ENCODE data around the gene LMAN2L. TPM values are rescaled to one million over a fixed set of nuclear protein-coding genes. Genes with fewer than 3 reads are reported as not detected.
A peak's percentile ranks its signal among the peaks of the same experiment; 100 is the strongest.

LMAN2L gene
- total and polyA plus RNA-seq, 8 donors = 1.4 to 17.1 (median 6.0) TPM

- Histone ChIP-seq H3K4me3 (no peak overlapping the region), H3K4me1 (peaks cover 39 to 54% (median 50%) of the 10 kb centered on the region in 4 donors), H3K27ac (peak overlapping the region in 1 of 5 donors; percentile 88), H3K9me3 (no peaks in the 10 kb centered on the region), H3K36me3 (no peaks in the 10 kb centered on the region), H3K27me3 (no peaks in the 10 kb centered on the region)
- WGBS, 5 donors = 84 to 97% (median 94%) methylated on average over 2 to 4 of the region's 4 CpGs
- intact Hi-C loops (cut with DNase I; ENCODE audit: low total_unique reads) = no loop called here
- peak in 1 of 2 donors; percentile 20 for DNase-seq
- TF ChIP-seq CTCF (IDR thresholded peaks at IDR 0.05) = no peak
These were observed 19.7 kb upstream of the LMAN2L start for GRCh38 chr2:96759548-96759947.

GRCh38 chr2:96758987-96759386, 19.1 kb upstream of the LMAN2L start:
- intact Hi-C loops (cut with DNase I; ENCODE audit: low total_unique reads) = no loop called here
- peak in 1 of 2 donors; percentile 31 for DNase-seq
- H3K36me3 ChIP-seq = no peaks in the 10 kb centered on the region
- H3K27ac ChIP-seq = peak overlapping the region in 1 of 5 donors; percentile 20
- H3K4me1 ChIP-seq = peaks cover 34 to 48% (median 45%) of the 10 kb centered on the region in 4 donors
- H3K27me3 ChIP-seq = no peaks in the 10 kb centered on the region
- 68 to 81% (median 73%) methylated on average over 3 of the region's 3 CpGs for WGBS, 5 donors
- TF ChIP-seq EP300 (IDR thresholded peaks at IDR 0.05) (no peak), POLR2A (IDR thresholded peaks at IDR 0.05) (no peak), POLR2AphosphoS5 (IDR thresholded peaks at IDR 0.05) (no peak), CTCF (IDR thresholded peaks at IDR 0.05) (no peak)
- H3K4me3 ChIP-seq = no peak overlapping the region
- no peaks in the 10 kb centered on the region for H3K9me3 ChIP-seq

GRCh38 chr2:96757477-96757860, 17.6 kb upstream of the LMAN2L start:
- no peak for TF ChIP-seq POLR2A (IDR thresholded peaks at IDR 0.05)
- TF ChIP-seq EP300 (IDR thresholded peaks at IDR 0.05) = no peak
- TF ChIP-seq POLR2AphosphoS5 (IDR thresholded peaks at IDR 0.05) = no peak
- no peak for TF ChIP-seq CTCF (IDR thresholded peaks at IDR 0.05)
- WGBS, 5 donors = 94 to 100% (median 95%) methylated on average over 3 to 6 of the region's 6 CpGs
- Histone ChIP-seq H3K4me3 (no peak overlapping the region), H3K27me3 (no peaks in the 10 kb centered on the region), H3K4me1 (peaks cover 19 to 33% (median 30%) of the 10 kb centered on the region in 4 donors), H3K27ac (no peak overlapping the region), H3K9me3 (no peaks in the 10 kb centered on the region), H3K36me3 (no peaks in the 10 kb centered on the region)
- intact Hi-C loops (cut with DNase I; ENCODE audit: low total_unique reads) = no loop called here
- DNase-seq = no peak

GRCh38 chr2:96756788-96757476, 17.1 kb upstream of the LMAN2L start:
- Histone ChIP-seq H3K27me3 (no peaks in the 10 kb centered on the region), H3K36me3 (no peaks in the 10 kb centered on the region), H3K4me1 (peaks cover 13 to 28% (median 24%) of the 10 kb centered on the region in 4 donors), H3K9me3 (no peaks in the 10 kb centered on the region), H3K27ac (no peak overlapping the region), H3K4me3 (no peak overlapping the region)
- no peak for TF ChIP-seq EP300 (IDR thresholded peaks at IDR 0.05)
- TF ChIP-seq POLR2A (IDR thresholded peaks at IDR 0.05) = no peak
- no peak for TF ChIP-seq CTCF (IDR thresholded peaks at IDR 0.05)
- no peak for TF ChIP-seq POLR2AphosphoS5 (IDR thresholded peaks at IDR 0.05)
- intact Hi-C loops (cut with DNase I; ENCODE audit: low total_unique reads) = no loop called here
- WGBS, 5 donors = 87 to 90% (median 88%) methylated on average over 5 of the region's 5 CpGs
- no peak for DNase-seq
